Measurements from ENCODE around the gene MFAP2.
"Not testable (repeated sequence)": the region's sequence is repeated elsewhere in the genome, so short reads cannot be mapped to it uniquely, and the experiment has no call there.

Gene MFAP2

DNA sequence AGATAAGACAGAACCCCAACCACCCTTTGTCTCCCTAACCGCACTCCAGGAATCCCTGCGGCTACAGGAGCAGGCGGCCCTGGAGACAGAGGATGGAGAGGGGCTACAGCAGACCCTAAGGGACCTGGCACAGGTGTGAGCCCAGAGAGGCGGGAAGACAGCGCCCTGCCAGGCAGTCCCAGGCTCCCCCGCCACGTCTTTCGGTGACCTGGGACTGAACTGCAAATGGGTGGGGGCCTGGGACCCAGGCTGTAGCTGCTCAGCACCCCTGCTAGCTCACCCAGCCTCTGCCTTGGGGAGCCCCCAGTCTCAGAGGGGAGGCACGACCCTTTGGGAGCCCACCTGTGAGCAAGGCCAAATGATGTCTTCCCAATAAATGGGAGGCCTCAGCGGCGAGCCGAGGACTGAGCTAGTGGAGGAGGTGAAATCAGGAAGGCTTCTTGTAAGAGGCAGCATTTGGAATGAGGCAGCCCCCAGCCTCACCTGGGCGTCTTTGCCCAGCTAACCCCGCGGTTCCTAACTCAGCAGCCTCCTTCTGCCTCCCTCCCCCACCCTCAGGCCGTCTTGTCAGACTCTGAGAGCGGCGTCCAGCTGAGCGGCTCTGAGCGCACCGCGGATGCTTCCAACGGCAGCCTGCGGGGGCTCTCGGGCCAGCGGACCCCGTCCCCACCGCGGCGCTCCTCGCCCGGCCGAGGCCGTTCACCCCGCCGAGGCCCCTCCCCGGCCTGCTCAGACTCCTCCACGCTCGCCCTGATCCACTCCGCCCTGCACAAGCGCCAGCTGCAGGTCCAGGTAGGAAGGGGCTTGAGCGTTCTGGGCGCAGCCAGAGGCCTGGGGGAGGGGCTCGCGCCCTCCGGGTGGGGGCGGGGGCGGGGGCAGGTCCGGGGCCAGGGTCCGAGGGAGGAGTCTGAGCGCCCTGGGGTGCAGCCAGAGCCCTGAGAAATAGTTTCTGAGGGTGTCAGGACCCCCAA is 41.8 kb downstream of the MFAP2 start:
- Histone ChIP-seq H3F3A (ENCODE audit: insufficient read depth) (no peaks in the 10 kb centered on the region), H3K9me3 (ENCODE audit: insufficient read depth, low read length) (no peaks in the 10 kb centered on the region), H4K20me1 (ENCODE audit: low read depth, low read length) (no peaks in the 10 kb centered on the region), H2AFZ (ENCODE audit: low read depth, low read length, severe bottlenecking) (no peak overlapping the region), H3K9me2 (replicated peaks; ENCODE audit: insufficient read depth, low read length) (no peaks in the 10 kb centered on the region), H3K27me3 (ENCODE audit: low read length) (no peaks in the 10 kb centered on the region), H3K27ac (ENCODE audit: low read depth, low read length) (no peak overlapping the region), H3K36me3 (ENCODE audit: low read length) (no peaks in the 10 kb centered on the region), H3K79me2 (ENCODE audit: insufficient read depth, low read length) (no peaks in the 10 kb centered on the region), H3K4me2 (ENCODE audit: low read depth, low read length, poor library complexity, severe bottlenecking) (no peak overlapping the region), H3K9ac (ENCODE audit: low read length) (no peak overlapping the region), H3K4me3 (ENCODE audit: insufficient read depth, low read length, poor library complexity, severe bottlenecking) (no peak overlapping the region)
- no peak for TF ChIP-seq EZH2phosphoT487 (conservative IDR thresholded peaks at IDR 0.05; ENCODE audit: low read length)
- TF ChIP-seq, protein P1, sequence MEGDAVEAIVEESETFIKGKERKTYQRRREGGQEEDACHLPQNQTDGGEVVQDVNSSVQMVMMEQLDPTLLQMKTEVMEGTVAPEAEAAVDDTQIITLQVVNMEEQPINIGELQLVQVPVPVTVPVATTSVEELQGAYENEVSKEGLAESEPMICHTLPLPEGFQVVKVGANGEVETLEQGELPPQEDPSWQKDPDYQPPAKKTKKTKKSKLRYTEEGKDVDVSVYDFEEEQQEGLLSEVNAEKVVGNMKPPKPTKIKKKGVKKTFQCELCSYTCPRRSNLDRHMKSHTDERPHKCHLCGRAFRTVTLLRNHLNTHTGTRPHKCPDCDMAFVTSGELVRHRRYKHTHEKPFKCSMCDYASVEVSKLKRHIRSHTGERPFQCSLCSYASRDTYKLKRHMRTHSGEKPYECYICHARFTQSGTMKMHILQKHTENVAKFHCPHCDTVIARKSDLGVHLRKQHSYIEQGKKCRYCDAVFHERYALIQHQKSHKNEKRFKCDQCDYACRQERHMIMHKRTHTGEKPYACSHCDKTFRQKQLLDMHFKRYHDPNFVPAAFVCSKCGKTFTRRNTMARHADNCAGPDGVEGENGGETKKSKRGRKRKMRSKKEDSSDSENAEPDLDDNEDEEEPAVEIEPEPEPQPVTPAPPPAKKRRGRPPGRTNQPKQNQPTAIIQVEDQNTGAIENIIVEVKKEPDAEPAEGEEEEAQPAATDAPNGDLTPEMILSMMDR (IDR thresholded peaks at IDR 0.05; ENCODE audit: insufficient read depth, low read length, poor library complexity, severe bottlenecking) = no peak

DNA sequence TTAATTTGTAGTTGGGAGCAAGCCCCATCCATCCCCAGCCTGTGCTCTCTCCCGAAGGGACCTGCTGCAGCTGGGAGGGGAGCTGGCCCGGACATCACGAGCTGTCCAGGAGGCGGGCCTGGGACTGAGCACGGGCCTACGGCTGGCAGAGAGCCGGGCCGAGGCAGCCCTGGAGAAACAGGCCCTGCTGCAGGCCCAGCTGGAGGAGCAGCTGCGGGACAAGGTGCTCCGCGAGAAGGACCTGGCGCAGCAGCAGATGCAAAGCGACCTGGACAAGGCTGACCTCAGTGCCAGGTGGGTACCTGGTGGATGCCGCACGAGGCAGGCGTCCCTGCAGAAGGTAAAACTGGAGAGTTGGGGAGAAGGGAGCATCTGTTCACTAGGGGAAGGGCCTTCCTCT is 43.8 kb downstream of the MFAP2 start:
- not testable (repeated sequence) for H3K9me3 ChIP-seq (ENCODE audit: insufficient read depth, low read length); H3K9ac ChIP-seq (ENCODE audit: low read length); H4K20me1 ChIP-seq (ENCODE audit: low read depth, low read length); H3K27me3 ChIP-seq (ENCODE audit: low read length); H3K9me2 ChIP-seq (replicated peaks; ENCODE audit: insufficient read depth, low read length); H3K79me2 ChIP-seq (ENCODE audit: insufficient read depth, low read length); H3K4me3 ChIP-seq (ENCODE audit: insufficient read depth, low read length, poor library complexity, severe bottlenecking); H3F3A ChIP-seq (ENCODE audit: insufficient read depth); H3K36me3 ChIP-seq (ENCODE audit: low read length); H2AFZ ChIP-seq (ENCODE audit: low read depth, low read length, severe bottlenecking); H3K27ac ChIP-seq (ENCODE audit: low read depth, low read length); H3K4me2 ChIP-seq (ENCODE audit: low read depth, low read length, poor library complexity, severe bottlenecking)

- not testable (repeated sequence) for H3K36me3 ChIP-seq (ENCODE audit: low read length); H3K9ac ChIP-seq (ENCODE audit: low read length); H3K9me2 ChIP-seq (replicated peaks; ENCODE audit: insufficient read depth, low read length); H3K4me3 ChIP-seq (ENCODE audit: insufficient read depth, low read length, poor library complexity, severe bottlenecking); H3K27me3 ChIP-seq (ENCODE audit: low read length); H3K9me3 ChIP-seq (ENCODE audit: insufficient read depth, low read length); H3K4me2 ChIP-seq (ENCODE audit: low read depth, low read length, poor library complexity, severe bottlenecking); H3K27ac ChIP-seq (ENCODE audit: low read depth, low read length); H3F3A ChIP-seq (ENCODE audit: insufficient read depth); H4K20me1 ChIP-seq (ENCODE audit: low read depth, low read length); H2AFZ ChIP-seq (ENCODE audit: low read depth, low read length, severe bottlenecking); H3K79me2 ChIP-seq (ENCODE audit: insufficient read depth, low read length)
Measured at GRCh38 chr1:16933945-16934344, 46.5 kb downstream of the MFAP2 start.

DNA sequence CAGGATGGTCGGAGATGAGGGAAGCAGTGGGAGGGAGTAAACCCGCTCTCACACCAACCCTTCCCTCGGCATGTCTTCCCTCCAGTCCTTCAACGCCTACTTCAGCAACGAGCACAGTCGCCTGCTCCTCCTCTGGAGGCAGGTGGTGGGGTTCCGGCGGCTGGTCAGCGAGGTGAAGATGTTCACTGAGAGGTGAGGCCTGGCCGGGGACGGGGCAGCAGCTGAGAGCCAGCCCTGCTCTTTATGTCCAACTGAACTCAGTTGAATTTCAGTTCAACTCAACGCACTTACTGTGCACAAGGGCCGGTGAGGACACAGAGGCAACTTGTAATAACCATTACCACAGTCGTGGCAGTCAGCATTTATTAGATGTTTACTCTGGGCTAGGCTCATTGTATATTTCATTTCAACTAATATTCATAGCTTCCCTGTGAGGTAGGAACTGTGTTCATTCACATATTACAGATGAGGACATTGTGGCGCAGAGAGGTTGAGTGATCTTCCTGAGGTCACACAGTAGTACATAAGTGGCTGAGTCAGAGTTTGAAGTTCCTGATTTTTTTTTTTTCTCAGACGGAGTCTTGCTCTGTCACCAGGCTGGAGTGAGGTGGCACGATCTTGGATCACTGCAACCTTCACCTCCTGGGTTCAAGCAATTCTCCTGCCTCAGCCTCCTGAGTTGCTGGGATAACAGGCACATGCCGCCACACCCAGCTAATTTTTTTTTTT is 49.0 kb downstream of the MFAP2 start:
- H3K9me2 ChIP-seq (replicated peaks; ENCODE audit: insufficient read depth, low read length); H3K4me2 ChIP-seq (ENCODE audit: low read depth, low read length, poor library complexity, severe bottlenecking); H3K36me3 ChIP-seq (ENCODE audit: low read length); H3K27me3 ChIP-seq (ENCODE audit: low read length); H3K27ac ChIP-seq (ENCODE audit: low read depth, low read length); H4K20me1 ChIP-seq (ENCODE audit: low read depth, low read length); H3F3A ChIP-seq (ENCODE audit: insufficient read depth); H3K9me3 ChIP-seq (ENCODE audit: insufficient read depth, low read length); H2AFZ ChIP-seq (ENCODE audit: low read depth, low read length, severe bottlenecking); H3K9ac ChIP-seq (ENCODE audit: low read length); H3K4me3 ChIP-seq (ENCODE audit: insufficient read depth, low read length, poor library complexity, severe bottlenecking); H3K79me2 ChIP-seq (ENCODE audit: insufficient read depth, low read length): not testable (repeated sequence)

- not testable (repeated sequence) for H3K9me3 ChIP-seq (ENCODE audit: insufficient read depth, low read length); H3K4me3 ChIP-seq (ENCODE audit: insufficient read depth, low read length, poor library complexity, severe bottlenecking); H3K9me2 ChIP-seq (replicated peaks; ENCODE audit: insufficient read depth, low read length); H4K20me1 ChIP-seq (ENCODE audit: low read depth, low read length); H2AFZ ChIP-seq (ENCODE audit: low read depth, low read length, severe bottlenecking); H3K36me3 ChIP-seq (ENCODE audit: low read length); H3F3A ChIP-seq (ENCODE audit: insufficient read depth); H3K9ac ChIP-seq (ENCODE audit: low read length); H3K27me3 ChIP-seq (ENCODE audit: low read length); H3K79me2 ChIP-seq (ENCODE audit: insufficient read depth, low read length); H3K27ac ChIP-seq (ENCODE audit: low read depth, low read length); H3K4me2 ChIP-seq (ENCODE audit: low read depth, low read length, poor library complexity, severe bottlenecking)
Measured at GRCh38 chr1:16929146-16930041, 51.0 kb downstream of the MFAP2 start.

All from SU-DHL-6 (cell line).